ENCODE results near the gene NOL3.

DNA sequence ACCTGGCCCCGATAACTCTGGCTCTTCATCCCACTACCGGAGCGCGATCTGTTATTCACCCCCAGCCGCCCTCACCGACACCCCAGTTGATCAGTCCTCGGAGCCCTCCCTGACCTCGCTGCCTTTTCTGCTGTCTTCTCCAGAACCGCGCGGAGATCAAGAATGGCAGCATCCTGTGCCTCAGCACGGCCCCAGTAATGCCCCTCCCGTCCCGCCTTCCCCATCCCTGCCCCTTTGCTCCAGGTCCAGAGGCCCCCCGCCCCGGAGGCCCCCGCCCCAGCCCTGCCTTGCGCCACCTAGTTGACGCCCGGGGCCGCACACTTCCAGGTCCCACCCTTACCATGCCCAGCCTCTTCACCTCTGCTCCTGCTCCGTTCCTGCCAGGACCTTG lies 29.5 kb downstream of the NOL3 start:
- TF ChIP-seq, protein P1, sequence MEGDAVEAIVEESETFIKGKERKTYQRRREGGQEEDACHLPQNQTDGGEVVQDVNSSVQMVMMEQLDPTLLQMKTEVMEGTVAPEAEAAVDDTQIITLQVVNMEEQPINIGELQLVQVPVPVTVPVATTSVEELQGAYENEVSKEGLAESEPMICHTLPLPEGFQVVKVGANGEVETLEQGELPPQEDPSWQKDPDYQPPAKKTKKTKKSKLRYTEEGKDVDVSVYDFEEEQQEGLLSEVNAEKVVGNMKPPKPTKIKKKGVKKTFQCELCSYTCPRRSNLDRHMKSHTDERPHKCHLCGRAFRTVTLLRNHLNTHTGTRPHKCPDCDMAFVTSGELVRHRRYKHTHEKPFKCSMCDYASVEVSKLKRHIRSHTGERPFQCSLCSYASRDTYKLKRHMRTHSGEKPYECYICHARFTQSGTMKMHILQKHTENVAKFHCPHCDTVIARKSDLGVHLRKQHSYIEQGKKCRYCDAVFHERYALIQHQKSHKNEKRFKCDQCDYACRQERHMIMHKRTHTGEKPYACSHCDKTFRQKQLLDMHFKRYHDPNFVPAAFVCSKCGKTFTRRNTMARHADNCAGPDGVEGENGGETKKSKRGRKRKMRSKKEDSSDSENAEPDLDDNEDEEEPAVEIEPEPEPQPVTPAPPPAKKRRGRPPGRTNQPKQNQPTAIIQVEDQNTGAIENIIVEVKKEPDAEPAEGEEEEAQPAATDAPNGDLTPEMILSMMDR (conservative IDR thresholded peaks at IDR 0.05): peak; percentile 83
- no peak for TF ChIP-seq ZFX (IDR thresholded peaks at IDR 0.05)

Measured in C4-2B (cell line).